Thoracic aorta (tissue), 2 donors: ENCODE data around the gene SCN3A. TPM values are rescaled to one million over a fixed set of nuclear protein-coding genes. Genes with fewer than 3 reads are reported as not detected.

ENCODE experiments used
- ATAC-seq: fragments of 150-250 bp; one replicate; pipeline ENCODE4 v1.8.0; 2017; ENCODE audit warnings: low read depth; ENCODE audit not compliant: insufficient number of reproducible peaks, low FRiP score
- DNase-seq: peaks from one replicate; pipeline ENCODE4 v3.0.0-alpha.2; 2020; ENCODE audit warnings: low spot score
- H3K27ac ChIP-seq, 2 donors: fragments of 200-600 bp; sonication (generic); 1 replicate in 1 of 2; 2 replicates in 1 of 2; pipeline ENCODE4 v1.5.1; 2016; ENCODE audit warnings: mild to moderate bottlenecking in 2 of 2, moderate library complexity in 2 of 2
- H3K27me3 ChIP-seq: fragments of 200-600 bp; sonication (generic); replicated peaks from 2 replicates; pipeline ENCODE4 v1.6.0; 2016; ENCODE audit warnings: mild to moderate bottlenecking; ENCODE audit not compliant: insufficient read depth
- H3K36me3 ChIP-seq: fragments of 200-600 bp; sonication (generic); one replicate; pipeline ENCODE4 v1.5.1; 2016
- H3K4me1 ChIP-seq, 2 donors: fragments of 200-600 bp; sonication (generic); 1 replicate in 1 of 2; 2 replicates in 1 of 2; pipeline versions ENCODE4 v1.5.1 to v1.6.0; 2016; ENCODE audit warnings: low read depth in 2 of 2, mild to moderate bottlenecking in 1 of 2; ENCODE audit not compliant: control insufficient read depth in 1 of 2
- H3K4me3 ChIP-seq: fragments of 200-600 bp; sonication (generic); 2 replicates; pipeline ENCODE4 v1.5.1; 2016; ENCODE audit warnings: mild to moderate bottlenecking
- H3K9me3 ChIP-seq: fragments of 200-600 bp; sonication (generic); 2 replicates; pipeline ENCODE4 v1.5.1; 2016
- CTCF ChIP-seq: fragments of 200-600 bp; sonication (generic); IDR thresholded peaks from one replicate; pipeline ENCODE4 v1.5.1; 2019; ENCODE audit warnings: antibody characterized with exemption
- total RNA-seq, 2 donors: library from RNA; depleted of rRNA; stranded (reverse); fragments of >200 nt; gene quantifications; one replicate each; pipeline versions ENCODE4 v1.1.0 to v1.2.3, GENCODE V29; 2016

Gene SCN3A
- total RNA-seq, 2 donors from 2014 or later: 6.0 to 8.3 TPM

GRCh38 chr2:165110394-165110793, 93.5 kb downstream of the SCN3A start:
- no peaks in the 10 kb centered on the region for H3K9me3 ChIP-seq
- DNase-seq (no peak), ATAC-seq (no peak)
- no peaks in the 10 kb centered on the region for H3K27me3 ChIP-seq
- no peak overlapping the region for H3K27ac ChIP-seq
- no peak for TF ChIP-seq CTCF
- no peaks in the 10 kb centered on the region for H3K36me3 ChIP-seq
- H3K4me3 ChIP-seq: no peak overlapping the region
- H3K4me1 ChIP-seq: no peaks in the 10 kb centered on the region

- no peaks in the 10 kb centered on the region for H3K36me3 ChIP-seq
- H3K4me3 ChIP-seq: no peak overlapping the region
- H3K4me1 ChIP-seq: no peaks in the 10 kb centered on the region
- DNase-seq (no peak), ATAC-seq (no peak)
- H3K27ac ChIP-seq: no peak overlapping the region
- no peaks in the 10 kb centered on the region for H3K9me3 ChIP-seq
- H3K27me3 ChIP-seq: no peaks in the 10 kb centered on the region
- no peak for TF ChIP-seq CTCF
Observed at GRCh38 chr2:165109915-165110314, 93.9 kb downstream of the SCN3A start.

- no peaks in the 10 kb centered on the region for H3K27me3 ChIP-seq
- DNase-seq (no peak), ATAC-seq (no peak)
- H3K4me3 ChIP-seq: no peak overlapping the region
- no peak for TF ChIP-seq CTCF
- no peaks in the 10 kb centered on the region for H3K9me3 ChIP-seq
- H3K4me1 ChIP-seq: no peaks in the 10 kb centered on the region
- no peaks in the 10 kb centered on the region for H3K36me3 ChIP-seq
- no peak overlapping the region for H3K27ac ChIP-seq
Observed at GRCh38 chr2:165105926-165106325, 97.9 kb downstream of the SCN3A start.

GRCh38 chr2:165087933-165088901, 115.6 kb downstream of the SCN3A start:
- Histone ChIP-seq H3K9me3 (no peaks in the 10 kb centered on the region), H3K27me3 (no peaks in the 10 kb centered on the region), H3K27ac (no peak overlapping the region), H3K36me3 (no peaks in the 10 kb centered on the region), H3K4me1 (no peaks in the 10 kb centered on the region), H3K4me3 (no peak overlapping the region)
- TF ChIP-seq CTCF: no peak
- DNase-seq (no peak), ATAC-seq (no peak)

- Histone ChIP-seq H3K4me1 (no peaks in the 10 kb centered on the region), H3K36me3 (no peaks in the 10 kb centered on the region), H3K9me3 (no peaks in the 10 kb centered on the region), H3K4me3 (no peak overlapping the region), H3K27me3 (no peaks in the 10 kb centered on the region), H3K27ac (no peak overlapping the region)
- no peak for TF ChIP-seq CTCF
- ATAC-seq (no peak), DNase-seq (no peak)
Observed at GRCh38 chr2:165086337-165086736, 117.5 kb downstream of the SCN3A start.
